Activated CD4-positive, alpha-beta memory T cell treated with anti-CD3 and anti-CD28 coated beads for 36 hours (primary cell): Measurements from ENCODE around the gene LRRC59. TPM values are rescaled to one million over a fixed set of nuclear protein-coding genes. Genes with fewer than 3 reads are reported as not detected.
A peak's percentile ranks its signal among the peaks of the same experiment; 100 is the strongest.

Source experiments
- CTCF ChIA-PET: fragments of 350-600 bp; sonication (Branson Sonifier 250); formaldehyde crosslinking; loops from one replicate; lab custom pipeline; 2021; ENCODE audit warnings: antibody characterized with exemption, inconsistent platforms; lab: Charles Lee
- POLR2A ChIA-PET: fragments of 350-600 bp; sonication (Branson Sonifier 250); formaldehyde crosslinking; loops from one replicate; lab custom pipeline; 2021; ENCODE audit warnings: antibody characterized with exemption; lab: Charles Lee
- DNase-seq: peaks from one replicate; pipeline ENCODE4 v3.0.0-alpha.2; 2020
- H3K27ac Mint-ChIP-seq: one replicate; pipeline ENCODE4 v1.8.0; 2021; ENCODE audit warnings: mixed read lengths
- H3K27me3 Mint-ChIP-seq: one replicate; pipeline ENCODE4 v1.8.0; 2021; ENCODE audit warnings: mixed read lengths
- H3K36me3 Mint-ChIP-seq: one replicate; pipeline ENCODE4 v1.8.0; 2021; ENCODE audit warnings: mixed read lengths
- H3K4me1 Mint-ChIP-seq: one replicate; pipeline ENCODE4 v1.8.0; 2021; ENCODE audit warnings: low read depth, mixed read lengths
- H3K4me3 Mint-ChIP-seq: one replicate; pipeline ENCODE4 v1.8.0; 2021; ENCODE audit warnings: mild to moderate bottlenecking, mixed read lengths
- H3K9me3 Mint-ChIP-seq: one replicate; pipeline ENCODE4 v1.8.0; 2021; ENCODE audit warnings: mixed read lengths
- intact Hi-C: fragments of 100-400 bp; cut with micrococcal nuclease; formaldehyde crosslinking; loops from one replicate; pipeline ENCODE4 v1.15.1; 2023
- total RNA-seq, 2 experiments: library from RNA; stranded (reverse); gene quantifications; one replicate each; pipeline ENCODE4 v1.2.3, GENCODE V29; 2021

Gene LRRC59
- total RNA-seq, 2 experiments from 2014 or later = 77.1 to 78.8 TPM

DNA sequence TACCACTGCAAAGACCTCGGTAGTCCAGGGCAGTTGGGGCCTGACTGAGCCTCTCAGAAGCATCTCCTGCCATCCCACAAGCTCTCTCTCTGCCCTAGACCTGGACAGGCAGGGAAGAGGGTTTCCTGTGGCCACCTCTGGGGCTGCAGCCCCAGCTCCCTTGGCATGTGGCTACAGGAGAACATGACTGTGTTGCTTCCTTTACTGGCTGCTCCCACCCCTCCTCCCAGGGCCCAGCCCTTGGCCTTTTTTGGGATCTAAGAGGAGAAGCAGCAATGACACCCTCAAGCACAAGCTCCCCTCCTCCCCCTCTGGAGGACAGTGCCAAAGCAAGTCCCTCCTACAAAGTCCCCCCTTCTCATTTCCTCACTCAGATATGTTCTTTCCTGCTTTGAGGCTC lies 29.9 kb downstream of the LRRC59 start:
- ChIA-PET CTCF (interaction anchor here (1.8 kb wide), 1 partner anchor 71 kb away, joined by 5 read pairs; no protein-coding TSS in a partner anchor), POLR2A (no interaction called here)
- Mint-ChIP-seq H3K36me3 (peaks cover 28% of the 10 kb centered on the region), H3K4me1 (peaks cover 23% of the 10 kb centered on the region), H3K27ac (no peak overlapping the region), H3K9me3 (no peaks in the 10 kb centered on the region), H3K4me3 (no peak overlapping the region), H3K27me3 (no peaks in the 10 kb centered on the region)
- DNase-seq = no peak
- intact Hi-C loops = no loop called here

DNA sequence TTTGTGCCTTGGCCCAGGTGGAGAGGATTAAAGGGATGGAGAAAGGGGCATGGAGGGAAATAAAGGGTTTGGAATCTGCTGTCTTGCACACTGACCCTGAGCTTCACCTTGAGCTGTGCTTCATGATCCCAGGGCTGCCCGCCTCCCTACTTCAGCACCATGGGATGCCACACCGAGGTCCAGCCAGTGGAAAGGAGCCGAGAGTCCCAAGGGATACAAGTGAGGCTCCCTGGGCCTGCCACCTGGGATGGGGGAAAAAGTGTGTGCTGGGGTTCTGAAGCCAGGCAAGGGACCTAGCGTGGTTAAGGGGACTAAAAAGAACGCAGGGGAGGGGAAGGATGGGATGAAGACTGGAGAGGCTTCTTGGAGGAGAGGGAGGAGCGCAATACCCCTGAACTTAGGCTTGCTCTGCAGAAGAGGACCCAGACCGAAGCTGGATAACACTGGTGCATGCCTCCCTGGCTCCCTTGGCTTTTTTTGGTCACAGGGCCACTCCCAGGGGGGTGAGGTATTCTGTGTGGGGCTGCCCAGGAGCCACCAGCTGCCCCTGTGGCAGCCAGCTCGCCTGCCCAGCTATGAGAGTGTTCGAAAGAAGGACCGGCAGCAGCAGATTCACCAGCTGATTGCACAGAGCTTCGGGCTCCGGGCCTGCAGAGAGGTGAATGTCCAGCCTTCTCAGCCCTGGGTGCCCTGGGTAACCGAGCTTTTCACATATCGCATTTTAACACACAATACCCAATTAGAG lies 31.5 kb downstream of the LRRC59 start:
- peaks cover 17% of the 10 kb centered on the region for H3K4me1 Mint-ChIP-seq
- intact Hi-C loops = no loop called here
- peaks cover 20% of the 10 kb centered on the region for H3K36me3 Mint-ChIP-seq
- CTCF ChIA-PET = interaction anchor here (2.2 kb wide), 1 partner anchor 17 kb away, joined by 6 read pairs; no protein-coding TSS in a partner anchor
- DNase-seq = no peak
- POLR2A ChIA-PET = interaction anchor here (0.6 kb wide), 1 partner anchor 31 kb away, joined by 3 read pairs; the partner anchor contains the start of gene LRRC59
- no peaks in the 10 kb centered on the region for H3K9me3 Mint-ChIP-seq
- H3K27me3 Mint-ChIP-seq = no peaks in the 10 kb centered on the region
- no peak overlapping the region for H3K27ac Mint-ChIP-seq
- no peak overlapping the region for H3K4me3 Mint-ChIP-seq

DNA sequence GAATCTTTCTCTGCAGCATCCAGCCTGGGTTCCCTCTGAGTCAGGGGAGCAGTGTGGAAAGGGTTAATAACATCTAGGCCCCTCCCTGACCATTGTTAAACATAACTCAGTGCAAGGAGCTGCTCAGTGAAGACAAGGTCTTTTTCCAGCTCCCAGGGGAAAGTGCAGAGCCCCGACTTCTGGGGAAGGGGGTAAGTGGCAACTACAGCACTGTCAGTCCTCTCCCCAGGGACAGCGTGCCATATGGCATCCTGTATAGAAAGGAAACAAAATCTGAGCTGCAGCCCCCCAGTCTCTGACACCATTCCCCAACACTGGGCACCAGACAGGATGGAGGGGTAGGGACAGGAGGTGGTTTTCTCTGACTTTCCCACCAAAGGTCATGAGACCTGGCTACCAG lies 32.2 kb downstream of the LRRC59 start:
- CTCF ChIA-PET = interaction anchor here (2.2 kb wide), 1 partner anchor 16 kb away, joined by 6 read pairs; no protein-coding TSS in a partner anchor
- Mint-ChIP-seq H3K27ac (no peak overlapping the region), H3K4me1 (peaks cover 13% of the 10 kb centered on the region), H3K9me3 (no peaks in the 10 kb centered on the region), H3K36me3 (peaks cover 17% of the 10 kb centered on the region), H3K4me3 (no peak overlapping the region), H3K27me3 (no peaks in the 10 kb centered on the region)
- DNase-seq = no peak
- POLR2A ChIA-PET = interaction anchor here (0.6 kb wide), 1 partner anchor 32 kb away, joined by 3 read pairs; the partner anchor contains the start of gene LRRC59
- intact Hi-C loops = no loop called here

DNA sequence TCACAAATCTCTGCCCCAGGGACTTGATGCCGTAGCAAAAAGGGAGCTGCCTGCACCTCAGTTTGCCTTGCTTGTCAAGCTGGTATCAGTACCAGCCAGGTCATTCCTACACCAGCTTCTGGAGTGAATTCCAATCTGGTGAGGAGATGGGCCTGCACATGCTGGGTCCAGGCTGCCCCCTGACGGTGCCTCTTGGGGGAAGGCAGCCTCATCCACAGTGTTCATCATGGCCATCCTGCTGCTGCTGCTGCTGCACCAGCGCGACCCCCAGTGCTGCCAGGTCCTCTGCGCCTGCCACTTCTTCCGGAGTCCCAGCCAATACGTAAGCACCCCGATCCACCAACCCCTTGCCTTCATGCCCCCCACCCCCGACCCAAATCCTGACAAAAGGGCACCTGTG lies 32.6 kb downstream of the LRRC59 start:
- H3K4me3 Mint-ChIP-seq = no peak overlapping the region
- peaks cover 15% of the 10 kb centered on the region for H3K36me3 Mint-ChIP-seq
- H3K9me3 Mint-ChIP-seq = no peaks in the 10 kb centered on the region
- intact Hi-C loops = loop anchor here (5.0 kb wide), 1 partner anchor 33 kb away; the partner anchor contains the start of gene LRRC59
- no peak for DNase-seq
- ChIA-PET POLR2A (no interaction called here), CTCF (interaction anchor here (2.2 to 5.5 kb wide), 2 partner anchors 16 to 32 kb away, joined by 6 to 79 read pairs; partner anchors contain the start of gene LRRC59)
- peaks cover 9% of the 10 kb centered on the region for H3K4me1 Mint-ChIP-seq
- no peak overlapping the region for H3K27ac Mint-ChIP-seq
- H3K27me3 Mint-ChIP-seq = no peaks in the 10 kb centered on the region

DNA sequence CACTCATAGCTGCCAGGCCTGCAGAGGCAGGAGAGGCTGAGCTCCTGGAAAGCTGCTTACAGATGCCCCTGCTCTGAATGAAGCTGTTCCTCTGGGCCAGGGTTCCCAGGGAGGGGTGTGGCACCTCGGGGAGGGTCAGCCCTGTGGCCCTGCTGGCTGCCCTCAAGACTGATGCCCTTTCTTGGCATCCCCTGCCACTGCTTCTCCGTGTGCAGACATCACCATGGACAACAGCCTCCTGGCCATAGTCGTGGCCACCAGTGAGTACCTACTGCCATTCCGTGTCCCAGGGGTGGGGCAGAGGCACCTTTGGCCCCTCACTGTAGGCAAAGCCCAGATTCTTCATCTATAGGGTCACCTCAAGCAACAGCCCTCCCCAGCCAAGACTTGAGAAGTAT lies 33.3 kb downstream of the LRRC59 start:
- no peak for DNase-seq
- POLR2A ChIA-PET = no interaction called here

DNA sequence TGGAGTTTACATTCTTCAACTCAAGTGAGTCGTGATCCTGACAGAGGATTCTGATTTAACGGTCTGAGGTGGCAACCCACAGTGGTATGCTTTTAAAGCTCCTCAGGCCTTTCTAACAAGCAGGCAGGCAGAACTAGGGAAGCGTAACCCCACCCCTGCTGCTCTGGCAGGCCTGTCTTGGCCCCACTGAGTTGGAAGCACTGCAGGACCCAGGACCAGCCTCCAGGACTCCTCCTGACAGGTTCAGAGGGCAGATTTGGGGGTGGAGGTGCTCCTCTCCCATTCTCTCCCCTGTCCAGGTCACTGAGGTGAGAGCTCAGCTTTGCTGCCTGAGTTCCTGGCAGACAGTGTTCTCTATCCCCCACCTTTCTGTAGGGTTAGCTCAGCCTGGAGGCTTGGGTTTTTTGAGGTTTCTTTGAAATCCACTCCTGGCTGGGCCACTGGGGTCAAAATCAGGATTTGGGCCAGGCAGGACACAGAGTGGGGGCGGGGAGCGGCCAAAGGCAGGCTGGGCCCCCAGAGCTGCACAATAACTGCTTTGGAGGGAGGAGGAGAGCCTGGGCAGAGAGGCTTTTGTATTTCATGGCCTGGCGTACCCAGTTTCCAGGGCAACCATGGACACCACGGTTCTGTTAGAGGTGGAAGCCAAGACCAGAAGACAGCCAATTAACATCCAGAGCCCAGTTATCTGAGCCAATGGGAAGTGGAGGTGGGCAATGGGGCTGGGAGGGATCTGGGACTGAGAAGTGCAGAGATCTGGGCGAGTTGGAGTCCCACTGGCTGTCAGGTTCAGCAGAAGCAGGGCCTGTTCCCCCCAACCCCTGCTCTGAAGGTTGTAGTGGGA lies 33.9 kb downstream of the LRRC59 start:
- CTCF ChIA-PET = interaction anchor here (1.4 to 5.5 kb wide), 7 partner anchors 9 to 163 kb away, joined by 8 to 79 read pairs (median 37); partner anchors contain the start of genes COL1A1, EME1, LRRC59 and MRPL27
- POLR2A ChIA-PET = interaction anchor here (1.4 kb wide), 1 partner anchor 10 kb away, joined by 5 read pairs; no protein-coding TSS in a partner anchor

More for the DNA sequence above, 33.3 kb downstream of the LRRC59 start:
- peaks cover 9% of the 10 kb centered on the region for H3K4me1 Mint-ChIP-seq
- no peak overlapping the region for H3K4me3 Mint-ChIP-seq
- no peak overlapping the region for H3K27ac Mint-ChIP-seq
- no peaks in the 10 kb centered on the region for H3K9me3 Mint-ChIP-seq
- intact Hi-C loops = loop anchor here (5.0 kb wide), 1 partner anchor 33 kb away; the partner anchor contains the start of gene LRRC59
- no peaks in the 10 kb centered on the region for H3K27me3 Mint-ChIP-seq
- peaks cover 15% of the 10 kb centered on the region for H3K36me3 Mint-ChIP-seq
- CTCF ChIA-PET = interaction anchor here (2.2 to 5.5 kb wide), 3 partner anchors 9 to 33 kb away, joined by 6 to 79 read pairs (median 50); partner anchors contain the start of genes EME1, LRRC59 and MRPL27

DNA sequence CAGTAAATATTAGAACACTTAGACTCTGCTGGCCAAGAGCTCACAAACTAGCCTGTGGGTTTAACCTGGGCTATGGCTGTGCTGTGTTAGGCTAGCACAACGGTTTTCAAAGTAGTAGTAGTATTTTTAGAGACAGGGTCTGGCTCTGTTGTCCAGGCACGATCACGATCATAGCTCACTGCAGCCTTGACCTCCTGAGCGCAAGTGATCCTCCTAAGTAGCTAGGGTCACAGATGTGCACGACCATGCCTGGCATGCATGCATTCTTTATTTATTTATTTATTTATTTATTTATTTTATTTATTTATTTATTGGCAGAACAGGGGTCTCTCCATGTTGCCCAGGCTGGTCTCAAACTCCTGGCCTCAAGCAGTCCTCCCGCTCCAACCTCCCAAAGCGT lies 34.7 kb downstream of the LRRC59 start:
- H3K27ac Mint-ChIP-seq = peak overlapping the region; percentile 75
- DNase-seq = peak; percentile 2
- H3K27me3 Mint-ChIP-seq = no peaks in the 10 kb centered on the region
- ChIA-PET POLR2A (interaction anchor here (0.6 to 1.9 kb wide), 4 partner anchors 9 to 236 kb away, joined by 3 to 12 read pairs (median 5); partner anchors contain the start of gene LRRC59), CTCF (interaction anchor here (0.6 to 5.5 kb wide), 25 partner anchors 10 to 270 kb away, joined by 3 to 79 read pairs (median 6); partner anchors contain the start of genes COL1A1, EME1, LRRC59 and MRPL27)
- no peak overlapping the region for H3K4me3 Mint-ChIP-seq
- H3K9me3 Mint-ChIP-seq = no peaks in the 10 kb centered on the region
- peaks cover 9% of the 10 kb centered on the region for H3K4me1 Mint-ChIP-seq
- intact Hi-C loops = loop anchor here (1.0 to 5.0 kb wide), 2 partner anchors 35 to 117 kb away; partner anchors contain the start of gene LRRC59
- peaks cover 15% of the 10 kb centered on the region for H3K36me3 Mint-ChIP-seq

More for the DNA sequence above, 33.9 kb downstream of the LRRC59 start:
- intact Hi-C loops = loop anchor here (5.0 kb wide), 1 partner anchor 34 kb away; the partner anchor contains the start of gene LRRC59
- Mint-ChIP-seq H3K4me3 (no peak overlapping the region), H3K9me3 (no peaks in the 10 kb centered on the region), H3K27ac (no peak overlapping the region), H3K36me3 (peaks cover 15% of the 10 kb centered on the region), H3K4me1 (peaks cover 9% of the 10 kb centered on the region), H3K27me3 (no peaks in the 10 kb centered on the region)
- DNase-seq = peak; percentile 4

DNA sequence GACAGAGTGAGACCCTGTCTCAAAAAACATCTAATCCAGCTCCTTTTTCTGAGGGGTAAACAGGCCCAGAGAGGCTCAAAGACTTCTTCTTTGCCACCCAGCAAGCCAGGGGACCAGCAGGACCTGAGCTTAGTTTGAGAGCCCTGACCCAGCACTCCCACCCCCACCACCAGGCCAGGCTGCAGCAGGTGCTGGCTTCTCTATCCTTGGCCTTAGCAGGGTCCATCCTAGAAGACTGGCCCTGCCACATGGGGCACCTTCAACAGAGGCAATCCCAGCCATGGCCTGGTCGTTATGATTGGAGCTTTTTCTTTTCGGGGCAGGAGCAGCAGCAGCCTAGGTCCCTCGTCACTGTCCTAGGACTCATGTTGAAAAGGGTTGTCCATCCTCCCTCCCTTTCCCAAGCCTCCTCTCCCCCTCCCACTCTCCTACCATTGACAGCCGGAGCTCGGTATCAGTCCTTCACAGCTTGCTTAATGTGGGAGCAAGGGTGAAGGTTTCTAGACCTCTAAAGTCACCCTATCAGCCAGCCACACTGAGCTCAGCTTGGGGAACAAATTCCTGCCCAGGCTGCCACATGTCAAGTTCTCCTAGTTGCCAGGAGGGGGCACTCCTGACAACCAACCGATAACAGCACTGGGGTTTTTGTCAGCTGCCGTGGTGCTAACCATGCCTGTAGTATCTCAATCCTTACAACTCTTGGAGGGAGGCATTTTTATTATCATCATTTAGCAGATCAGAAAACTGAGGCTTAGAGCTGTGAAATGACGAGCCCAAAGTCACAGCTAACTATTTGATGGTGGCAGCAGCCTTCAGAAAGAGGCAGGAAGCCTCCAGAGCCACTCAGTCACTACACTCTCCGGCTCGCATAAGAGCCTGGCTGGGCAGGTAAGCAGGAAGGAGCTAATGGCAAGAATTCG lies 35.5 kb downstream of the LRRC59 start:
- peaks cover 16% of the 10 kb centered on the region for H3K36me3 Mint-ChIP-seq
- CTCF ChIA-PET = interaction anchor here (0.6 to 5.5 kb wide), 31 partner anchors 11 to 804 kb away, joined by 3 to 79 read pairs (median 4); partner anchors contain the start of genes COL1A1, EME1, LRRC59 and MRPL27
- POLR2A ChIA-PET = interaction anchor here (0.9 to 1.9 kb wide), 6 partner anchors 9 to 63 kb away, joined by 3 to 12 read pairs (median 3); partner anchors contain the start of genes EME1 and LRRC59
- no peaks in the 10 kb centered on the region for H3K9me3 Mint-ChIP-seq
- H3K27me3 Mint-ChIP-seq = no peaks in the 10 kb centered on the region
- H3K4me1 Mint-ChIP-seq = peaks cover 9% of the 10 kb centered on the region
- DNase-seq = peak; percentile 75
- H3K4me3 Mint-ChIP-seq = no peak overlapping the region
- intact Hi-C loops = loop anchor here (1.0 to 5.0 kb wide), 2 partner anchors 35 to 117 kb away; partner anchors contain the start of gene LRRC59
- peak overlapping the region; percentile 75 for H3K27ac Mint-ChIP-seq

DNA sequence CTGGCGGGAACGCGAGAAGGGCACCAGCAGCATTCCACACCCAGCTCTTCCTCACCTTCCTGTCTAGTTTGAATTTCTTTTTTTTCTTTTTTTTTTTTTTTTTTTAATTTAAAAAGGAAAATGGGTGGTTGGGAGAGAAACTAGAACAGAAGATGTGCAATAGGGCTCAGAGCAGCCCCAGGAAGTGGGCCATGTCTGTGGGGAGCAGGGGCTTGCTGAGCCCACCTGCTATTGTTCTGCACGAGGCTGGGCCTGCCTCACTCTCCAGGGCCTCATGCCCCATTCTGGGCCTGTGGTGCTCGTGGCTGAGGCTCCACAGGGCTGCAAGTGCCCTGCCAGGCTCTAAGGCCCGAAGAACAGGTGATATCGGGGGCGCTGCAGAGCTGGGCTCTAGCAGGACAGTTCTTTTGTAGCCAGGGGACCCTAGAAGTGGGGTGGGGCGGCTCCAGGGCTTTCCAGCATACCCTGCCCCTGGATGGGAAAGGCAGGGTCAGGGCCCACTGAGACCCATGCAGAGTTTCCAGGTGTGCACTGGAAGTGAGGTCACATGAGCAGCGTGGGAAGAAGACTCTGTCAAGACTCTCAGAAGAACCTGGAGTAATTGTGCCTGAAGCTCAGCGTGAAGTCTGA lies 36.7 kb downstream of the LRRC59 start:
- Mint-ChIP-seq H3K4me3 (no peak overlapping the region), H3K27me3 (no peaks in the 10 kb centered on the region), H3K36me3 (peaks cover 15% of the 10 kb centered on the region), H3K9me3 (no peaks in the 10 kb centered on the region), H3K4me1 (peaks cover 9% of the 10 kb centered on the region), H3K27ac (no peak overlapping the region)
- intact Hi-C loops = loop anchor here (5.0 kb wide), 1 partner anchor 37 kb away; the partner anchor contains the start of gene LRRC59
- ChIA-PET POLR2A (interaction anchor here (0.9 to 1.9 kb wide), 3 partner anchors 13 to 37 kb away, joined by 3 to 12 read pairs (median 3); partner anchors contain the start of genes EME1 and LRRC59), CTCF (interaction anchor here (1.0 to 5.5 kb wide), 11 partner anchors 9 to 803 kb away, joined by 3 to 79 read pairs (median 6); partner anchors contain the start of genes EME1, LRRC59, MRPL27 and XYLT2)
- DNase-seq = peak; percentile 7
